Neural cell (in vitro differentiated cells): ENCODE measurements around the gene NPM1.

Source experiments
- EZH2 ChIP-seq: fragments of 200-600, 300-800 bp; shearing (Covaris generic), sonication (generic); IDR thresholded peaks from 2 replicates; pipeline ENCODE4 v1.6.1; 2014; ENCODE audit warnings: antibody characterized with exemption, low read length, borderline replicate concordance, mild to moderate bottlenecking; ENCODE audit not compliant: insufficient read depth, poor library complexity, severe bottlenecking
- POLR2AphosphoS5 ChIP-seq: IDR thresholded peaks from 2 replicates; pipeline ENCODE4 v1.6.1; 2012
- RAD21 ChIP-seq: fragments of 450-650 bp; conservative IDR thresholded peaks from 2 replicates; pipeline ENCODE4 v1.6.1; 2014; ENCODE audit warnings: antibody characterized with exemption, mild to moderate bottlenecking, moderate library complexity
- TF ChIP-seq, protein P1 (sequence below): fragments of 450-650 bp; IDR thresholded peaks from 2 replicates; pipeline ENCODE4 v1.5.1; 2014; ENCODE audit warnings: antibody characterized with exemption, mild to moderate bottlenecking, moderate library complexity; ENCODE audit not compliant: poor library complexity, severe bottlenecking
- TF ChIP-seq, protein P2 (sequence below): IDR thresholded peaks from 2 replicates; pipeline ENCODE4 v1.6.1; 2012; ENCODE audit warnings: borderline replicate concordance

DNA sequence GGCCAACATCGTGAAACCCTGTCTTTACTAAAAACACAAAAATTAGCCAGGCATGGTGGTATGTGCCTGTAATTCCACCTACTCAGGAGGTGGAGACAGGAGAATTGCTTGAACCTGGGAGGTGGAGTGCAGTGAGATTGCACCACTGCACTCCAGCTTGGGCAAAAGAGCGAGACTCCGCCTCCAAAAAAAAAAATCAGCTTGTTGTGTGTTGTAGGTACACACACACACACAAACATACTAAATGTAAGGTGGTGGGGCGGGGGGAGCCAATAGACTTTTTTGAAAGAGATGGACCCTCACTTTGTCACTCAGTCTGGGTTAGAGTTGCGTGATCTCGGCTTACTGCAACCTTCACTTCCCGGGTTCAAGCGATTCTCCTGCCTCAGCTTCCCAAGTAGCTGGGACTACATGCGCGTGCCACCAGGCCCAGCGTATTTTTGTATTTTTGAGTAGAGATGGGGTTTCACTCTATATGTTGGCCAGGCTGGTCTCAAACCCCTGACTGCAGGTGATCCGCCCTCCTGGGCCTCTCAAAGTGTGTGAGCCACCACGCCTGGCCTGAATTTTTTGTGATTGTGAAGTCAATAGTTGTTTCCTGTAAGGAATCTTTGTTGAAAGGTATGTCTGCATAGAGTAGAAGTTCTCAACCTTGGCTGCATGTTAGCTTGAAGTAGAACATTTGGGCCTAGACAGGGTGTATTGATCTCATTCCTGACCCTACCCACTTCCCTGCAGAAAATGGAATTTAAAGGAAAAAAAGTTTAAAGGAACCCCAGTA is 13.7 kb downstream of the NPM1 start:
- TF ChIP-seq, protein P1, sequence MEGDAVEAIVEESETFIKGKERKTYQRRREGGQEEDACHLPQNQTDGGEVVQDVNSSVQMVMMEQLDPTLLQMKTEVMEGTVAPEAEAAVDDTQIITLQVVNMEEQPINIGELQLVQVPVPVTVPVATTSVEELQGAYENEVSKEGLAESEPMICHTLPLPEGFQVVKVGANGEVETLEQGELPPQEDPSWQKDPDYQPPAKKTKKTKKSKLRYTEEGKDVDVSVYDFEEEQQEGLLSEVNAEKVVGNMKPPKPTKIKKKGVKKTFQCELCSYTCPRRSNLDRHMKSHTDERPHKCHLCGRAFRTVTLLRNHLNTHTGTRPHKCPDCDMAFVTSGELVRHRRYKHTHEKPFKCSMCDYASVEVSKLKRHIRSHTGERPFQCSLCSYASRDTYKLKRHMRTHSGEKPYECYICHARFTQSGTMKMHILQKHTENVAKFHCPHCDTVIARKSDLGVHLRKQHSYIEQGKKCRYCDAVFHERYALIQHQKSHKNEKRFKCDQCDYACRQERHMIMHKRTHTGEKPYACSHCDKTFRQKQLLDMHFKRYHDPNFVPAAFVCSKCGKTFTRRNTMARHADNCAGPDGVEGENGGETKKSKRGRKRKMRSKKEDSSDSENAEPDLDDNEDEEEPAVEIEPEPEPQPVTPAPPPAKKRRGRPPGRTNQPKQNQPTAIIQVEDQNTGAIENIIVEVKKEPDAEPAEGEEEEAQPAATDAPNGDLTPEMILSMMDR, result no peak
- TF ChIP-seq POLR2AphosphoS5, result no peak
- TF ChIP-seq EZH2, result no peak
- TF ChIP-seq, protein P2, sequence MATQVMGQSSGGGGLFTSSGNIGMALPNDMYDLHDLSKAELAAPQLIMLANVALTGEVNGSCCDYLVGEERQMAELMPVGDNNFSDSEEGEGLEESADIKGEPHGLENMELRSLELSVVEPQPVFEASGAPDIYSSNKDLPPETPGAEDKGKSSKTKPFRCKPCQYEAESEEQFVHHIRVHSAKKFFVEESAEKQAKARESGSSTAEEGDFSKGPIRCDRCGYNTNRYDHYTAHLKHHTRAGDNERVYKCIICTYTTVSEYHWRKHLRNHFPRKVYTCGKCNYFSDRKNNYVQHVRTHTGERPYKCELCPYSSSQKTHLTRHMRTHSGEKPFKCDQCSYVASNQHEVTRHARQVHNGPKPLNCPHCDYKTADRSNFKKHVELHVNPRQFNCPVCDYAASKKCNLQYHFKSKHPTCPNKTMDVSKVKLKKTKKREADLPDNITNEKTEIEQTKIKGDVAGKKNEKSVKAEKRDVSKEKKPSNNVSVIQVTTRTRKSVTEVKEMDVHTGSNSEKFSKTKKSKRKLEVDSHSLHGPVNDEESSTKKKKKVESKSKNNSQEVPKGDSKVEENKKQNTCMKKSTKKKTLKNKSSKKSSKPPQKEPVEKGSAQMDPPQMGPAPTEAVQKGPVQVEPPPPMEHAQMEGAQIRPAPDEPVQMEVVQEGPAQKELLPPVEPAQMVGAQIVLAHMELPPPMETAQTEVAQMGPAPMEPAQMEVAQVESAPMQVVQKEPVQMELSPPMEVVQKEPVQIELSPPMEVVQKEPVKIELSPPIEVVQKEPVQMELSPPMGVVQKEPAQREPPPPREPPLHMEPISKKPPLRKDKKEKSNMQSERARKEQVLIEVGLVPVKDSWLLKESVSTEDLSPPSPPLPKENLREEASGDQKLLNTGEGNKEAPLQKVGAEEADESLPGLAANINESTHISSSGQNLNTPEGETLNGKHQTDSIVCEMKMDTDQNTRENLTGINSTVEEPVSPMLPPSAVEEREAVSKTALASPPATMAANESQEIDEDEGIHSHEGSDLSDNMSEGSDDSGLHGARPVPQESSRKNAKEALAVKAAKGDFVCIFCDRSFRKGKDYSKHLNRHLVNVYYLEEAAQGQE, result no peak
- no peak for TF ChIP-seq RAD21
